Tibial nerve (tissue), 3 donors: ENCODE results near the gene AP3S2.

Experiments
- POLR2A ChIP-seq, 2 donors: fragments of 450-650 bp; IDR thresholded peaks; one replicate each; pipeline ENCODE4 v1.6.1; 2017; ENCODE audit warnings: antibody characterized with exemption in 2 of 2, mild to moderate bottlenecking in 2 of 2, moderate library complexity in 2 of 2
- TF ChIP-seq, protein P1 (sequence below), 5 experiments: fragments of 200-600 bp in 3 of 5; fragments of 450-650 bp in 2 of 5; sonication (generic) in 3 of 5; IDR thresholded peaks; one replicate each; pipeline ENCODE4 v1.5.1; 2016 to 2019; ENCODE audit warnings: antibody characterized with exemption in 5 of 5, mild to moderate bottlenecking in 3 of 5, moderate library complexity in 2 of 5

DNA sequence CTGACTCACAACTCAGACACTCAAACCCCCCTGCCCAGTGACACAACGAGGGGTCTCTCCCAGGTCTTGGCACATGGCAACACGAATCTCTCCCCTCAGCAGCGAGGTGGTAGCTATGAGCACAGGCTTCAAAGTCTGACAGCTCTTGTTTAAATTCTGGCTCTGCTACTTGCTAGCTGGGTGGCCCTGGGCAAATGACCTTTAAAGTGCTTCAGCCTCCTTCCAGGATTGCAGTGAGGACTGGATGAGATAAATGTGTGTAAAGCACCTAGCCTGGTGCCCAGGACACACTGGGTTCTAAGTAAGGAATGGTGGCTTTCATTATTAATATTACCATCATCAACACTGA is 56.0 kb downstream of the AP3S2 start:
- no peak for TF ChIP-seq POLR2A (IDR thresholded peaks at IDR 0.05)
- TF ChIP-seq, protein P1, sequence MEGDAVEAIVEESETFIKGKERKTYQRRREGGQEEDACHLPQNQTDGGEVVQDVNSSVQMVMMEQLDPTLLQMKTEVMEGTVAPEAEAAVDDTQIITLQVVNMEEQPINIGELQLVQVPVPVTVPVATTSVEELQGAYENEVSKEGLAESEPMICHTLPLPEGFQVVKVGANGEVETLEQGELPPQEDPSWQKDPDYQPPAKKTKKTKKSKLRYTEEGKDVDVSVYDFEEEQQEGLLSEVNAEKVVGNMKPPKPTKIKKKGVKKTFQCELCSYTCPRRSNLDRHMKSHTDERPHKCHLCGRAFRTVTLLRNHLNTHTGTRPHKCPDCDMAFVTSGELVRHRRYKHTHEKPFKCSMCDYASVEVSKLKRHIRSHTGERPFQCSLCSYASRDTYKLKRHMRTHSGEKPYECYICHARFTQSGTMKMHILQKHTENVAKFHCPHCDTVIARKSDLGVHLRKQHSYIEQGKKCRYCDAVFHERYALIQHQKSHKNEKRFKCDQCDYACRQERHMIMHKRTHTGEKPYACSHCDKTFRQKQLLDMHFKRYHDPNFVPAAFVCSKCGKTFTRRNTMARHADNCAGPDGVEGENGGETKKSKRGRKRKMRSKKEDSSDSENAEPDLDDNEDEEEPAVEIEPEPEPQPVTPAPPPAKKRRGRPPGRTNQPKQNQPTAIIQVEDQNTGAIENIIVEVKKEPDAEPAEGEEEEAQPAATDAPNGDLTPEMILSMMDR (IDR thresholded peaks at IDR 0.05) = no peak
